Vagina (tissue), 2 donors: ENCODE data around the gene DPM3. TPM values are rescaled to one million over a fixed set of nuclear protein-coding genes. Genes with fewer than 3 reads are reported as not detected.
A peak's percentile ranks its signal among the peaks of the same experiment; 100 is the strongest.

ENCODE experiments used
- DNase-seq, 2 donors: peaks; one replicate each; pipeline ENCODE4 v3.0.0-alpha.2; 2017; ENCODE audit errors: extremely low spot score in 2 of 2
- H3K27ac ChIP-seq: fragments of 200-600 bp; sonication (generic); one replicate; pipeline ENCODE4 v1.5.1; 2019
- H3K27me3 ChIP-seq: fragments of 200-600 bp; sonication (generic); one replicate; pipeline ENCODE4 v1.5.1; 2019
- H3K36me3 ChIP-seq, 2 donors: fragments of 200-600 bp; sonication (generic); one replicate each; pipeline ENCODE4 v1.5.1; 2017 to 2019
- H3K4me1 ChIP-seq: fragments of 200-600 bp; sonication (generic); one replicate; pipeline ENCODE4 v1.5.1; 2019
- H3K4me3 ChIP-seq, 2 donors: fragments of 200-600 bp; sonication (generic); 1 replicate in 1 of 2; 2 replicates in 1 of 2; pipeline ENCODE4 v1.5.1; 2016 to 2019
- H3K9me3 ChIP-seq: fragments of 200-600 bp; sonication (generic); one replicate; pipeline ENCODE4 v1.5.1; 2019
- CTCF ChIP-seq, 3 experiments: fragments of 450-650 bp in 2 of 3; fragments of 200-600 bp in 1 of 3; sonication (generic) in 1 of 3; IDR thresholded peaks; one replicate each; pipeline ENCODE4 v1.5.1; 2017 to 2019; ENCODE audit warnings: antibody characterized with exemption in 3 of 3, mild to moderate bottlenecking in 2 of 3, moderate library complexity in 2 of 3
- POLR2A ChIP-seq, 2 donors: fragments of 450-650 bp; IDR thresholded peaks; one replicate each; pipeline ENCODE4 v1.6.1; 2017; ENCODE audit warnings: antibody characterized with exemption in 2 of 2, mild to moderate bottlenecking in 2 of 2, moderate library complexity in 2 of 2
- POLR2AphosphoS5 ChIP-seq, 2 donors: sonication (generic); formaldehyde crosslinking; IDR thresholded peaks; one replicate each; pipeline ENCODE4 v1.9.0; 2017; ENCODE audit warnings: antibody characterized with exemption in 2 of 2, mild to moderate bottlenecking in 2 of 2, low read depth in 1 of 2; ENCODE audit not compliant: insufficient read depth in 1 of 2
- intact Hi-C: fragments of 100-400 bp; cut with DNase I; formaldehyde crosslinking; loops from one replicate; pipeline ENCODE4 v1.15.1; 2023
- total RNA-seq: library from RNA; depleted of rRNA; stranded (reverse); fragments of >200 nt; gene quantifications from one replicate; pipeline ENCODE4 v1.2.3, GENCODE V29; 2016

DPM3 gene
- total RNA-seq, 1 donor from 2014 or later = 114 TPM

- H3K27me3 ChIP-seq = no peaks in the 10 kb centered on the region
- peaks cover 78% of the 10 kb centered on the region for H3K4me1 ChIP-seq
- H3K4me3 ChIP-seq = peak within 1 kb of the TSS; percentile 57 to 90
- intact Hi-C loops = no loop called here
- DNase-seq = peak in 1 of 2 donors; percentile 95
- no peaks in the 10 kb centered on the region for H3K9me3 ChIP-seq
- peak in 1 of 2 donors; percentile 92 for TF ChIP-seq POLR2A (IDR thresholded peaks at IDR 0.05)
- TF ChIP-seq POLR2AphosphoS5 (IDR thresholded peaks at IDR 0.05; ENCODE audit: insufficient read depth in 1 of 2, low read depth in 1 of 2) = peak in 1 of 2 donors; percentile 96
- peak in 1 of 3 experiments; percentile 70 for TF ChIP-seq CTCF (IDR thresholded peaks at IDR 0.05)
- peak within 1 kb of the TSS; percentile 97 for H3K27ac ChIP-seq
- H3K36me3 ChIP-seq = peaks cover 0 to 33% of the 10 kb centered on the region in 2 donors
Observed at GRCh38 chr1:155135415-155136028, 4.8 kb downstream of the DPM3 start, which contains the start of gene SLC50A1. TSS of gene SLC50A1 (plus strand) at chr1:155135852. CDS start at chr1:155135912, 60 bp downstream.

- peak overlapping the region; percentile 97 for H3K27ac ChIP-seq
- H3K4me1 ChIP-seq = peaks cover 82% of the 10 kb centered on the region
- no peak for TF ChIP-seq POLR2A (IDR thresholded peaks at IDR 0.05)
- TF ChIP-seq POLR2AphosphoS5 (IDR thresholded peaks at IDR 0.05; ENCODE audit: insufficient read depth in 1 of 2, low read depth in 1 of 2) = peak in 1 of 2 donors; percentile 88
- TF ChIP-seq CTCF (IDR thresholded peaks at IDR 0.05) = no peak
- H3K9me3 ChIP-seq = no peaks in the 10 kb centered on the region
- no peaks in the 10 kb centered on the region for H3K27me3 ChIP-seq
- H3K36me3 ChIP-seq = peaks cover 0 to 33% of the 10 kb centered on the region in 2 donors
- peak in 1 of 2 donors; percentile 97 for DNase-seq
- intact Hi-C loops = loop anchor here (5.0 kb wide), 1 partner anchor 43 kb away; no protein-coding TSS in a partner anchor
- H3K4me3 ChIP-seq = peak overlapping the region; percentile 57 to 90
Observed at GRCh38 chr1:155134880-155135414, 5.4 kb downstream of the DPM3 start.

GRCh38 chr1:155134322-155134721, 6.0 kb downstream of the DPM3 start:
- peak overlapping the region in 1 of 2 donors; percentile 90 for H3K4me3 ChIP-seq
- no peaks in the 10 kb centered on the region for H3K9me3 ChIP-seq
- H3K27me3 ChIP-seq = no peaks in the 10 kb centered on the region
- H3K36me3 ChIP-seq = peaks cover 0 to 33% of the 10 kb centered on the region in 2 donors
- no peak for DNase-seq
- H3K4me1 ChIP-seq = peaks cover 82% of the 10 kb centered on the region
- TF ChIP-seq POLR2AphosphoS5 (IDR thresholded peaks at IDR 0.05; ENCODE audit: insufficient read depth in 1 of 2, low read depth in 1 of 2) = no peak
- TF ChIP-seq POLR2A (IDR thresholded peaks at IDR 0.05) = no peak
- TF ChIP-seq CTCF (IDR thresholded peaks at IDR 0.05) = no peak
- intact Hi-C loops = loop anchor here (5.0 kb wide), 1 partner anchor 42 kb away; no protein-coding TSS in a partner anchor
- peak overlapping the region; percentile 97 for H3K27ac ChIP-seq

- H3K4me1 ChIP-seq = peaks cover 82% of the 10 kb centered on the region
- no peaks in the 10 kb centered on the region for H3K27me3 ChIP-seq
- no peak for TF ChIP-seq POLR2A (IDR thresholded peaks at IDR 0.05)
- no peak for TF ChIP-seq POLR2AphosphoS5 (IDR thresholded peaks at IDR 0.05; ENCODE audit: insufficient read depth in 1 of 2, low read depth in 1 of 2)
- TF ChIP-seq CTCF (IDR thresholded peaks at IDR 0.05) = no peak
- H3K27ac ChIP-seq = peak overlapping the region; percentile 97
- intact Hi-C loops = loop anchor here (5.0 kb wide), 1 partner anchor 42 kb away; no protein-coding TSS in a partner anchor
- peaks cover 0 to 33% of the 10 kb centered on the region in 2 donors for H3K36me3 ChIP-seq
- no peak overlapping the region for H3K4me3 ChIP-seq
- DNase-seq = no peak
- H3K9me3 ChIP-seq = no peaks in the 10 kb centered on the region
Observed at GRCh38 chr1:155133799-155134281, 6.5 kb downstream of the DPM3 start.
